K562 (cell line): ENCODE data around the gene CBLL1. TPM values are rescaled to one million over a fixed set of nuclear protein-coding genes. Genes with fewer than 3 reads are reported as not detected.

ENCODE experiments used
- ATAC-seq: fragments of 200-7000 bp; cut with Tn5 transposase; 3 replicates; pipeline ENCODE4 v1.9.1; 2020; ENCODE audit warnings: moderate library complexity
- BruUV-seq: library from RNA; stranded (reverse); fragments of 400-500 nt; replicated peaks from 2 replicates; lab custom pipeline; 2021; lab: Mats Ljungman, UMichigan
- CTCF ChIA-PET: fragments of 300-600 bp; formaldehyde crosslinking; extraction: SDS; loops from one replicate; lab custom pipeline; 2021; ENCODE audit warnings: low intra/inter-chr PET ratio; lab: Yijun Ruan, JAX
- POLR2A ChIA-PET: fragments of 300-600, 350-650 bp; sonication (Branson Sonifier 250); formaldehyde crosslinking; extraction: SDS; loops from one replicate; lab custom pipeline; 2021; ENCODE audit warnings: antibody characterized with exemption, inconsistent platforms; lab: Yijun Ruan, JAX
- DNase-seq, 4 experiments: peaks; one replicate each; pipeline versions ENCODE4 v3.0.0 to v3.0.0-alpha.2; 2011 to 2018; ENCODE audit warnings: low spot score in 3 of 4, mixed read lengths in 3 of 4; ENCODE audit errors: extremely low read depth in 1 of 4
- FAIRE-seq: peaks from 2 replicates; lab custom pipeline; 2011; peaks lifted over from hg19 to GRCh38; lab: Jason Lieb, UNC
- H2AFZ ChIP-seq: 2 replicates; pipeline ENCODE4 v1.6.0; 2011; ENCODE audit warnings: low read depth, low read length, control low read depth, inconsistent platforms
- H3K27ac ChIP-seq: fragments of 200-600 bp; 3 replicates; pipeline ENCODE4 v1.8.0; 2011; ENCODE audit warnings: low read depth, mild to moderate bottlenecking, control low read depth, inconsistent platforms, low read length, moderate library complexity, mixed read lengths; ENCODE audit errors: extremely low read depth
- H3K27me3 ChIP-seq, 2 experiments: fragments of 300-600 bp in 1 of 2; 2 replicates in 1 of 2; 3 replicates in 1 of 2; pipeline versions ENCODE4 v1.6.0 to v1.8.0; 2011; ENCODE audit warnings: inconsistent platforms in 2 of 2, low read length in 2 of 2, mild to moderate bottlenecking in 1 of 2, mixed read lengths in 1 of 2, moderate library complexity in 1 of 2; ENCODE audit not compliant: control insufficient read depth in 2 of 2, insufficient read depth in 2 of 2
- H3K36me3 ChIP-seq: fragments of 300-600 bp; 3 replicates; pipeline ENCODE4 v1.8.0; 2011; ENCODE audit warnings: mild to moderate bottlenecking, low read length, inconsistent platforms; ENCODE audit not compliant: control insufficient read depth, insufficient read depth
- H3K4me1 ChIP-seq, 2 experiments: fragments of 200-600 bp in 1 of 2; replicated peaks in 1 of 2; 2 replicates in 1 of 2; 3 replicates in 1 of 2; pipeline versions ENCODE4 v1.5.1 to v1.8.0; 2011; ENCODE audit warnings: inconsistent platforms in 2 of 2, low read length in 2 of 2, mild to moderate bottlenecking in 1 of 2, mixed read lengths in 1 of 2, moderate library complexity in 1 of 2; ENCODE audit not compliant: control insufficient read depth in 2 of 2, insufficient read depth in 2 of 2
- H3K4me2 ChIP-seq: 2 replicates; pipeline ENCODE4 v1.6.1; 2011; ENCODE audit warnings: low read length, control low read depth, inconsistent platforms, mixed read lengths; ENCODE audit not compliant: insufficient read depth
- H3K4me3 ChIP-seq: fragments of 200-600 bp; sonication (generic), shearing (Covaris generic); 2 replicates; pipeline ENCODE4 v1.5.1; 2016; ENCODE audit warnings: control low read depth, inconsistent platforms
- H3K79me2 ChIP-seq: fragments of 200-600 bp; 3 replicates; pipeline ENCODE4 v1.8.0; 2011; ENCODE audit warnings: low read length, inconsistent platforms; ENCODE audit not compliant: control insufficient read depth, insufficient read depth
- H3K9ac ChIP-seq, 2 experiments: 2 replicates each; pipeline versions ENCODE4 v1.6.0 to v1.6.1; 2011; ENCODE audit warnings: low read depth in 2 of 2, low read length in 2 of 2, control low read depth in 1 of 2, inconsistent platforms in 1 of 2, mild to moderate bottlenecking in 1 of 2, mixed read lengths in 1 of 2; ENCODE audit not compliant: insufficient read depth in 1 of 2
- H3K9me1 ChIP-seq: one replicate; pipeline ENCODE4 v1.6.0; 2011; ENCODE audit warnings: inconsistent platforms, mild to moderate bottlenecking, low read length, moderate library complexity; ENCODE audit not compliant: control insufficient read depth, insufficient read depth
- H3K9me3 ChIP-seq: replicated peaks from 2 replicates; pipeline ENCODE4 v1.5.1; 2011; ENCODE audit warnings: low read depth, low read length, inconsistent platforms; ENCODE audit not compliant: control insufficient read depth, insufficient read depth
- H4K20me1 ChIP-seq: replicated peaks from 2 replicates; pipeline ENCODE4 v1.6.1; 2011; ENCODE audit warnings: low read length, inconsistent platforms, mixed read lengths; ENCODE audit not compliant: control insufficient read depth, insufficient read depth
- BHLHE40 ChIP-seq: IDR thresholded peaks from 2 replicates; pipeline ENCODE4 v1.6.1; 2011; ENCODE audit warnings: low read length, improper control_type of control experiment
- DMBX1 ChIP-seq: fragments of 250-450 bp; sonication (Bioruptor Pico); IDR thresholded peaks from 2 replicates; pipeline ENCODE4 v1.8.0; 2022; ENCODE audit warnings: inconsistent platforms, mild to moderate bottlenecking, moderate library complexity, borderline replicate concordance
- FOXM1 ChIP-seq, 2 experiments: fragments of 450-650 bp in 1 of 2; sonication (generic) in 1 of 2; formaldehyde crosslinking in 1 of 2; IDR thresholded peaks; 2 replicates each; pipeline versions ENCODE4 v1.6.1 to v1.9.0; 2017 to 2022; ENCODE audit warnings: low read depth in 2 of 2, mild to moderate bottlenecking in 2 of 2, missing genetic modification reagents in 1 of 2, moderate library complexity in 1 of 2
- ZNF212 ChIP-seq: fragments of 450-650 bp; formaldehyde crosslinking; IDR thresholded peaks from 2 replicates; pipeline ENCODE4 v1.4.0; 2020; ENCODE audit warnings: mild to moderate bottlenecking
- ZNF507 ChIP-seq: conservative IDR thresholded peaks from 2 replicates; pipeline ENCODE4 v1.6.1; 2017; ENCODE audit warnings: missing genetic modification characterization, missing compliant biosample characterization
- WGBS: fragments of 100-300 bp; shearing (Covaris generic); methylation state at CpG from one replicate; pipeline ENCODE4 v1.1.6; 2016; ENCODE audit warnings: low coverage, mixed read lengths; ENCODE audit not compliant: insufficient coverage; ENCODE audit errors: missing lambda C conversion rate; 5-methylcytosine and 5-hydroxymethylcytosine counted together
- in situ Hi-C: fragments of 300-500 bp; cut with MboI; formaldehyde crosslinking; loops from 4 replicates; pipeline ENCODE4 v1.15.0; 2018; ENCODE audit warnings: inconsistent platforms, mixed read lengths
- intact Hi-C: fragments of 100-400 bp; cut with micrococcal nuclease; formaldehyde crosslinking; loops from 2 replicates; pipeline ENCODE4 v1.14.2; 2022
- polyA plus RNA-seq, 8 experiments: library from polyadenylated mRNA; depleted of rRNA in 4 of 8; stranded (reverse) in 5 of 8; unstranded in 3 of 8; fragments of >200 nt; fragmentation: Nextera tagmentation in 2 of 8; fragmentation: Illumina TruSeq in 1 of 8; extraction: Ambion mirVana in 2 of 8; extraction: Trizol in 1 of 8; gene quantifications; 2 replicates each; pipeline versions ENCODE4 v1.2.1 to v1.2.3, GENCODE V29; 2011 to 2014; ENCODE audit warnings: inconsistent platforms in 1 of 8, missing spikeins in 1 of 8
- total RNA-seq, 7 experiments: library from RNA; depleted of rRNA in 6 of 7; stranded (reverse); fragments of >200 nt in 6 of 7; fragmentation: Illumina TruSeq in 2 of 7; extraction: Trizol in 2 of 7; gene quantifications; 2 replicates each; pipeline versions ENCODE4 v1.2.1 to v1.2.3, GENCODE V29; 2011 to 2021; ENCODE audit warnings: low replicate concordance in 1 of 7
- TF ChIP-seq, protein P1 (sequence below): fragments of 200-600 bp; sonication (generic); IDR thresholded peaks from one replicate; pipeline ENCODE4 v1.6.1; 2012; ENCODE audit warnings: mild to moderate bottlenecking, low read depth, low read length, inconsistent platforms

The CBLL1 gene
- total and polyA plus RNA-seq, 9 of the 15 experiments (the other 6 are each of a cell fraction or from before 2014, with no cell fraction given): 14.7 to 67.9 (median 35.4) TPM

DNA sequence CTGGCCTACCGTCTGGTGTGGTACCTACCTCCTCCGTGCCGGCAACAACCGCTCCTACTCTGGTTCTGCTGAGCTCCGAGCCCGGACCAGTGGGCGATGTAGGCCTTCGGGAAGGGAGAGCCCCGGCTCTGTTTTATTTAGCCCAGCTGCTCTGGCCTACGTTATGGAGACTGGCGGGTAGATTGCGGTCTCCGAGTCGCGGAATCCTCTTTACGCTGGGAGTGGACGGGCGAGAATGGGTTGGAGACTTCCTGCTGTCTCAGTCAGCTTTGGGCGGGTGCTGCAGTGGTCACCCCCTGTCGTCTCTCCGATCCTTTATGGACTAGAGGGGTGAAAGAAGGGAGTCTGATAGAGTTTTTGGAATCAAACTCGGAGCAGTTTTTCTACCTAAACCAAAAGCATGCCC is 406 bp downstream of the CBLL1 start:
- peak overlapping the region; percentile 95 to 99 for H3K9ac ChIP-seq
- H3K79me2 ChIP-seq: peaks cover 55% of the 10 kb centered on the region
- H3K9me1 ChIP-seq: peaks cover 4% of the 10 kb centered on the region
- H3K27ac ChIP-seq: peak overlapping the region; percentile 100
- intact Hi-C loops (loop anchor here (5.0 kb wide), 1 partner anchor 403 kb away; no protein-coding TSS in a partner anchor), in situ Hi-C loops (loop anchor here (10.0 to 25.0 kb wide), 2 partner anchors 130 to 393 kb away; partner anchors contain the start of gene LAMB4)
- DNase-seq (peak in 1 of 4 experiments; percentile 67), ATAC-seq (peak; percentile 64), FAIRE-seq (no peak)
- POLR2A ChIA-PET: interaction anchor here (1.2 to 2.4 kb wide), 4 partner anchors 21 to 575 kb away, joined by 4 to 12 read pairs (median 9); partner anchors contain the start of gene HBP1
- peak overlapping the region; percentile 100 for H2AFZ ChIP-seq
- H3K4me2 ChIP-seq: peak overlapping the region; percentile 100
- peaks cover 17% of the 10 kb centered on the region for H4K20me1 ChIP-seq
- BruUV-seq: TSS peak; percentile 42
- H3K4me3 ChIP-seq: peak overlapping the region; percentile 93
- H3K4me1 ChIP-seq: peaks cover 3 to 21% of the 10 kb centered on the region in 2 experiments
- peaks cover 31% of the 10 kb centered on the region for H3K36me3 ChIP-seq
- CTCF ChIA-PET: interaction anchor here (1.2 to 2.3 kb wide), 2 partner anchors 130 to 402 kb away, joined by 6 to 14 read pairs; no protein-coding TSS in a partner anchor
- WGBS: 1% methylated on average over 22 of the region's 22 CpGs
- no peaks in the 10 kb centered on the region for H3K27me3 ChIP-seq
- no peaks in the 10 kb centered on the region for H3K9me3 ChIP-seq
- no peak for TF ChIP-seq ZNF507 (tag)
- TF ChIP-seq BHLHE40: no peak
- TF ChIP-seq FOXM1 (IDR thresholded peaks at IDR 0.05; ENCODE audit: low read depth): no peak
- TF ChIP-seq FOXM1 (CRISPR knock-in tag; IDR thresholded peaks at IDR 0.05; ENCODE audit: low read depth): 0 out of 2 replicates have a peak, but pooled peaks have one; percentile 6
- no peak for TF ChIP-seq DMBX1 (CRISPR knock-in tag)
- TF ChIP-seq ZNF212 (CRISPR knock-in tag): 0 out of 2 replicates have a peak, but pooled peaks have one; percentile 24
- TF ChIP-seq, protein P1, sequence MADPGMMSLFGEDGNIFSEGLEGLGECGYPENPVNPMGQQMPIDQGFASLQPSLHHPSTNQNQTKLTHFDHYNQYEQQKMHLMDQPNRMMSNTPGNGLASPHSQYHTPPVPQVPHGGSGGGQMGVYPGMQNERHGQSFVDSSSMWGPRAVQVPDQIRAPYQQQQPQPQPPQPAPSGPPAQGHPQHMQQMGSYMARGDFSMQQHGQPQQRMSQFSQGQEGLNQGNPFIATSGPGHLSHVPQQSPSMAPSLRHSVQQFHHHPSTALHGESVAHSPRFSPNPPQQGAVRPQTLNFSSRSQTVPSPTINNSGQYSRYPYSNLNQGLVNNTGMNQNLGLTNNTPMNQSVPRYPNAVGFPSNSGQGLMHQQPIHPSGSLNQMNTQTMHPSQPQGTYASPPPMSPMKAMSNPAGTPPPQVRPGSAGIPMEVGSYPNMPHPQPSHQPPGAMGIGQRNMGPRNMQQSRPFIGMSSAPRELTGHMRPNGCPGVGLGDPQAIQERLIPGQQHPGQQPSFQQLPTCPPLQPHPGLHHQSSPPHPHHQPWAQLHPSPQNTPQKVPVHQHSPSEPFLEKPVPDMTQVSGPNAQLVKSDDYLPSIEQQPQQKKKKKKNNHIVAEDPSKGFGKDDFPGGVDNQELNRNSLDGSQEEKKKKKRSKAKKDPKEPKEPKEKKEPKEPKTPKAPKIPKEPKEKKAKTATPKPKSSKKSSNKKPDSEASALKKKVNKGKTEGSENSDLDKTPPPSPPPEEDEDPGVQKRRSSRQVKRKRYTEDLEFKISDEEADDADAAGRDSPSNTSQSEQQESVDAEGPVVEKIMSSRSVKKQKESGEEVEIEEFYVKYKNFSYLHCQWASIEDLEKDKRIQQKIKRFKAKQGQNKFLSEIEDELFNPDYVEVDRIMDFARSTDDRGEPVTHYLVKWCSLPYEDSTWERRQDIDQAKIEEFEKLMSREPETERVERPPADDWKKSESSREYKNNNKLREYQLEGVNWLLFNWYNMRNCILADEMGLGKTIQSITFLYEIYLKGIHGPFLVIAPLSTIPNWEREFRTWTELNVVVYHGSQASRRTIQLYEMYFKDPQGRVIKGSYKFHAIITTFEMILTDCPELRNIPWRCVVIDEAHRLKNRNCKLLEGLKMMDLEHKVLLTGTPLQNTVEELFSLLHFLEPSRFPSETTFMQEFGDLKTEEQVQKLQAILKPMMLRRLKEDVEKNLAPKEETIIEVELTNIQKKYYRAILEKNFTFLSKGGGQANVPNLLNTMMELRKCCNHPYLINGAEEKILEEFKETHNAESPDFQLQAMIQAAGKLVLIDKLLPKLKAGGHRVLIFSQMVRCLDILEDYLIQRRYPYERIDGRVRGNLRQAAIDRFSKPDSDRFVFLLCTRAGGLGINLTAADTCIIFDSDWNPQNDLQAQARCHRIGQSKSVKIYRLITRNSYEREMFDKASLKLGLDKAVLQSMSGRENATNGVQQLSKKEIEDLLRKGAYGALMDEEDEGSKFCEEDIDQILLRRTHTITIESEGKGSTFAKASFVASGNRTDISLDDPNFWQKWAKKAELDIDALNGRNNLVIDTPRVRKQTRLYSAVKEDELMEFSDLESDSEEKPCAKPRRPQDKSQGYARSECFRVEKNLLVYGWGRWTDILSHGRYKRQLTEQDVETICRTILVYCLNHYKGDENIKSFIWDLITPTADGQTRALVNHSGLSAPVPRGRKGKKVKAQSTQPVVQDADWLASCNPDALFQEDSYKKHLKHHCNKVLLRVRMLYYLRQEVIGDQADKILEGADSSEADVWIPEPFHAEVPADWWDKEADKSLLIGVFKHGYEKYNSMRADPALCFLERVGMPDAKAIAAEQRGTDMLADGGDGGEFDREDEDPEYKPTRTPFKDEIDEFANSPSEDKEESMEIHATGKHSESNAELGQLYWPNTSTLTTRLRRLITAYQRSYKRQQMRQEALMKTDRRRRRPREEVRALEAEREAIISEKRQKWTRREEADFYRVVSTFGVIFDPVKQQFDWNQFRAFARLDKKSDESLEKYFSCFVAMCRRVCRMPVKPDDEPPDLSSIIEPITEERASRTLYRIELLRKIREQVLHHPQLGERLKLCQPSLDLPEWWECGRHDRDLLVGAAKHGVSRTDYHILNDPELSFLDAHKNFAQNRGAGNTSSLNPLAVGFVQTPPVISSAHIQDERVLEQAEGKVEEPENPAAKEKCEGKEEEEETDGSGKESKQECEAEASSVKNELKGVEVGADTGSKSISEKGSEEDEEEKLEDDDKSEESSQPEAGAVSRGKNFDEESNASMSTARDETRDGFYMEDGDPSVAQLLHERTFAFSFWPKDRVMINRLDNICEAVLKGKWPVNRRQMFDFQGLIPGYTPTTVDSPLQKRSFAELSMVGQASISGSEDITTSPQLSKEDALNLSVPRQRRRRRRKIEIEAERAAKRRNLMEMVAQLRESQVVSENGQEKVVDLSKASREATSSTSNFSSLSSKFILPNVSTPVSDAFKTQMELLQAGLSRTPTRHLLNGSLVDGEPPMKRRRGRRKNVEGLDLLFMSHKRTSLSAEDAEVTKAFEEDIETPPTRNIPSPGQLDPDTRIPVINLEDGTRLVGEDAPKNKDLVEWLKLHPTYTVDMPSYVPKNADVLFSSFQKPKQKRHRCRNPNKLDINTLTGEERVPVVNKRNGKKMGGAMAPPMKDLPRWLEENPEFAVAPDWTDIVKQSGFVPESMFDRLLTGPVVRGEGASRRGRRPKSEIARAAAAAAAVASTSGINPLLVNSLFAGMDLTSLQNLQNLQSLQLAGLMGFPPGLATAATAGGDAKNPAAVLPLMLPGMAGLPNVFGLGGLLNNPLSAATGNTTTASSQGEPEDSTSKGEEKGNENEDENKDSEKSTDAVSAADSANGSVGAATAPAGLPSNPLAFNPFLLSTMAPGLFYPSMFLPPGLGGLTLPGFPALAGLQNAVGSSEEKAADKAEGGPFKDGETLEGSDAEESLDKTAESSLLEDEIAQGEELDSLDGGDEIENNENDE: no peak
